H1 (cell line): ENCODE results near the gene TFAP2E. TPM values are rescaled to one million over a fixed set of nuclear protein-coding genes. Genes with fewer than 3 reads are reported as not detected.
A peak's percentile ranks its signal among the peaks of the same experiment; 100 is the strongest.

Experiments
- CTCF ChIA-PET: fragments of 300-600 bp; sonication (Branson Sonifier 250); formaldehyde crosslinking; loops from one replicate; lab custom pipeline; 2021; ENCODE audit not compliant: partially characterized antibody; lab: Charles Lee
- POLR2A ChIA-PET: fragments of 300-600 bp; sonication (Branson Sonifier 250); formaldehyde crosslinking; loops from one replicate; lab custom pipeline; 2021; ENCODE audit warnings: inconsistent platforms; ENCODE audit not compliant: partially characterized antibody; lab: Charles Lee
- DNase-seq, 2 experiments: peaks; one replicate each; pipeline versions ENCODE4 v3.0.0 to v3.0.0-alpha.2; 2010 to 2022; ENCODE audit warnings: low spot score in 2 of 2, low read depth in 1 of 2, mixed read lengths in 1 of 2
- FAIRE-seq: peaks from 2 replicates; lab custom pipeline; 2011; peaks lifted over from hg19 to GRCh38; lab: Jason Lieb, UNC
- H2AFZ ChIP-seq: 2 replicates; pipeline ENCODE4 v1.8.1; 2012; ENCODE audit warnings: low read length, inconsistent platforms
- H2AK5ac ChIP-seq: 2 replicates; pipeline ENCODE4 v1.6.1; 2013; ENCODE audit warnings: low read depth, low read length
- H2BK120ac ChIP-seq: replicated peaks from 2 replicates; pipeline ENCODE3; 2013; ENCODE audit warnings: low read depth, low read length, inconsistent platforms
- H2BK12ac ChIP-seq: 2 replicates; pipeline ENCODE4 v1.6.1; 2013; ENCODE audit warnings: low read depth, low read length
- H2BK15ac ChIP-seq: 2 replicates; pipeline ENCODE4 v1.6.1; 2013; ENCODE audit warnings: low read length
- H2BK20ac ChIP-seq: 2 replicates; pipeline ENCODE4 v1.6.1; 2013; ENCODE audit warnings: low read length
- H2BK5ac ChIP-seq: 2 replicates; pipeline ENCODE4 v1.6.1; 2013; ENCODE audit warnings: low read depth, low read length
- H3K14ac ChIP-seq: 2 replicates; pipeline ENCODE4 v1.6.1; 2013; ENCODE audit warnings: inconsistent platforms; ENCODE audit not compliant: insufficient read length
- H3K18ac ChIP-seq: 2 replicates; pipeline ENCODE4 v1.6.1; 2013; ENCODE audit warnings: low read length; ENCODE audit errors: extremely low read depth
- H3K23ac ChIP-seq: 2 replicates; pipeline ENCODE4 v1.6.1; 2013; ENCODE audit warnings: inconsistent platforms; ENCODE audit not compliant: insufficient read length
- H3K23me2 ChIP-seq: 2 replicates; pipeline ENCODE4 v1.6.1; 2013; ENCODE audit warnings: low read depth, low read length
- H3K27ac ChIP-seq: 2 replicates; pipeline ENCODE4 v1.6.1; 2011; ENCODE audit warnings: low read depth, low read length, inconsistent platforms
- H3K27me3 ChIP-seq, 4 experiments: replicated peaks in 1 of 4; 1 replicate in 1 of 4; 2 replicates in 3 of 4; pipeline versions ENCODE4 v1.6.1 to v1.8.1; 2011 to 2013; ENCODE audit warnings: low read length in 3 of 4, mild to moderate bottlenecking in 3 of 4, inconsistent platforms in 2 of 4, mixed read lengths in 2 of 4, moderate library complexity in 1 of 4; ENCODE audit not compliant: control insufficient read depth in 3 of 4, insufficient read depth in 3 of 4; ENCODE audit errors: extremely low read depth in 1 of 4
- H3K36me3 ChIP-seq, 4 experiments: 2 replicates each; pipeline versions ENCODE4 v1.6.1 to v1.8.1; 2011 to 2013; ENCODE audit warnings: mild to moderate bottlenecking in 4 of 4, low read length in 3 of 4, moderate library complexity in 2 of 4, control low read depth in 1 of 4, inconsistent platforms in 1 of 4; ENCODE audit not compliant: insufficient read depth in 4 of 4, control insufficient read depth in 2 of 4
- H3K4ac ChIP-seq: replicated peaks from 2 replicates; pipeline ENCODE3; 2013; ENCODE audit warnings: low read length, low read depth, mixed read lengths, inconsistent platforms; ENCODE audit not compliant: insufficient read length
- H3K4me1 ChIP-seq, 4 experiments: replicated peaks in 1 of 4; 1 replicate in 1 of 4; 2 replicates in 3 of 4; pipeline versions ENCODE4 v1.6.1 to v1.8.1; 2011 to 2013; ENCODE audit warnings: low read length in 3 of 4, inconsistent platforms in 2 of 4, mixed read lengths in 1 of 4; ENCODE audit not compliant: insufficient read depth in 4 of 4, control insufficient read depth in 3 of 4
- H3K4me2 ChIP-seq, 2 experiments: 2 replicates each; pipeline versions ENCODE4 v1.6.1 to v1.8.1; 2011 to 2013; ENCODE audit warnings: low read depth in 2 of 2, low read length in 2 of 2, control low read depth in 1 of 2, inconsistent platforms in 1 of 2, mild to moderate bottlenecking in 1 of 2; ENCODE audit not compliant: insufficient read depth in 1 of 2
- H3K4me3 ChIP-seq, 4 experiments: fragments of 200-600, 300-600 bp in 1 of 4; sonication (generic), shearing (Covaris generic), sonication (Bioruptor Twin) in 1 of 4; 2 replicates each; pipeline versions ENCODE4 v1.5.1 to v1.8.1; 2011 to 2016; ENCODE audit warnings: low read length in 4 of 4, low read depth in 3 of 4, control low read depth in 2 of 4, inconsistent platforms in 2 of 4, mild to moderate bottlenecking in 2 of 4, mixed read lengths in 1 of 4, moderate library complexity in 1 of 4; ENCODE audit not compliant: insufficient read depth in 2 of 4; ENCODE audit errors: extremely low read depth in 1 of 4
- H3K56ac ChIP-seq: replicated peaks from 2 replicates; pipeline ENCODE3; 2013; ENCODE audit warnings: low read depth, mild to moderate bottlenecking, mixed read lengths, low read length, inconsistent platforms; ENCODE audit not compliant: insufficient read length
- H3K79me1 ChIP-seq: 2 replicates; pipeline ENCODE4 v1.6.1; 2013; ENCODE audit warnings: low read depth, low read length, control low read depth
- H3K79me2 ChIP-seq, 2 experiments: 2 replicates each; pipeline versions ENCODE4 v1.6.1 to v1.8.1; 2012 to 2013; ENCODE audit warnings: low read length in 2 of 2, mild to moderate bottlenecking in 2 of 2, inconsistent platforms in 1 of 2; ENCODE audit not compliant: insufficient read depth in 2 of 2, control insufficient read depth in 1 of 2
- H3K9ac ChIP-seq, 4 experiments: replicated peaks in 1 of 4; 1 replicate in 1 of 4; 2 replicates in 3 of 4; pipeline versions ENCODE4 v1.6.1 to v1.8.1; 2011 to 2013; ENCODE audit warnings: low read depth in 3 of 4, low read length in 3 of 4, control low read depth in 2 of 4, mild to moderate bottlenecking in 2 of 4, moderate library complexity in 2 of 4, inconsistent platforms in 1 of 4; ENCODE audit errors: extremely low read depth in 1 of 4
- H3K9me3 ChIP-seq, 2 experiments: 2 replicates each; pipeline versions ENCODE4 v1.6.1 to v1.8.1; 2012 to 2013; ENCODE audit warnings: mild to moderate bottlenecking in 2 of 2, moderate library complexity in 2 of 2, control low read depth in 1 of 2, inconsistent platforms in 1 of 2, low read depth in 1 of 2, low read length in 1 of 2, mixed read lengths in 1 of 2; ENCODE audit not compliant: insufficient read depth in 2 of 2
- H4K20me1 ChIP-seq, 2 experiments: replicated peaks in 1 of 2; 2 replicates each; pipeline versions ENCODE3 to v1.8.1; 2011 to 2013; ENCODE audit warnings: inconsistent platforms in 2 of 2, low read length in 2 of 2, mild to moderate bottlenecking in 1 of 2; ENCODE audit not compliant: insufficient read depth in 2 of 2, control insufficient read depth in 1 of 2
- H4K5ac ChIP-seq: 2 replicates; pipeline ENCODE4 v1.6.1; 2013; ENCODE audit warnings: low read length, low read depth, mixed read lengths, inconsistent platforms; ENCODE audit not compliant: insufficient read length
- H4K8ac ChIP-seq: 2 replicates; pipeline ENCODE4 v1.8.0; 2013; ENCODE audit warnings: mild to moderate bottlenecking, moderate library complexity, low read length, inconsistent platforms; ENCODE audit not compliant: insufficient read depth; ENCODE audit errors: extremely low read depth
- H4K91ac ChIP-seq: replicated peaks from 2 replicates; pipeline ENCODE3; 2013; ENCODE audit warnings: low read length, mixed read lengths, inconsistent platforms; ENCODE audit not compliant: insufficient read length
- ASH2L ChIP-seq: fragments of 200-600, 300-600 bp; sonication (generic); IDR thresholded peaks from one replicate; pipeline ENCODE4 v1.7.1; 2017; ENCODE audit warnings: low read length
- BRCA1 ChIP-seq: IDR thresholded peaks from 2 replicates; pipeline ENCODE4 v1.6.1; 2012; ENCODE audit warnings: low read depth, low read length, improper control_type of control experiment
- GABPA ChIP-seq: IDR thresholded peaks from 2 replicates; pipeline ENCODE4 v1.6.1; 2011; ENCODE audit warnings: mild to moderate bottlenecking, low read length, moderate library complexity, borderline replicate concordance; ENCODE audit not compliant: insufficient read depth
- HDAC2 ChIP-seq, 2 experiments: fragments of 300-600 bp in 1 of 2; sonication (generic) in 1 of 2; IDR thresholded peaks; 2 replicates each; pipeline ENCODE4 v1.6.1; 2011 to 2012; ENCODE audit warnings: low read depth in 2 of 2, low read length in 2 of 2, mild to moderate bottlenecking in 2 of 2, moderate library complexity in 2 of 2, borderline replicate concordance in 1 of 2, inconsistent platforms in 1 of 2
- JUND ChIP-seq: IDR thresholded peaks from 2 replicates; pipeline ENCODE4 v1.6.1; 2011; ENCODE audit warnings: mild to moderate bottlenecking, improper control_type of control experiment, low read length
- KDM4A ChIP-seq: IDR thresholded peaks from one replicate; pipeline ENCODE4 v1.7.1; 2012; ENCODE audit warnings: low read depth, mild to moderate bottlenecking, moderate library complexity, low read length, inconsistent platforms; ENCODE audit not compliant: severe bottlenecking
- PHF8 ChIP-seq: fragments of 200-600 bp; sonication (generic); conservative IDR thresholded peaks from 2 replicates; pipeline ENCODE4 v1.7.1; 2012; ENCODE audit warnings: low read depth, mild to moderate bottlenecking, inconsistent platforms, low read length, moderate library complexity
- POLR2A ChIP-seq, 2 experiments: IDR thresholded peaks; 1 replicate in 1 of 2; 2 replicates in 1 of 2; pipeline ENCODE4 v1.6.1; 2011; ENCODE audit warnings: low read depth in 2 of 2, low read length in 2 of 2, mild to moderate bottlenecking in 2 of 2; ENCODE audit errors: control extremely low read depth in 1 of 2
- SIN3A ChIP-seq, 2 experiments: IDR thresholded peaks in 1 of 2; conservative IDR thresholded peaks in 1 of 2; 2 replicates each; pipeline ENCODE4 v1.6.1; 2011 to 2012; ENCODE audit warnings: low read length in 2 of 2, improper control_type of control experiment in 1 of 2, low read depth in 1 of 2, mild to moderate bottlenecking in 1 of 2
- SP4 ChIP-seq: IDR thresholded peaks from 2 replicates; pipeline ENCODE4 v1.6.1; 2012; ENCODE audit warnings: low read length, inconsistent platforms
- TAF1 ChIP-seq: IDR thresholded peaks from 2 replicates; pipeline ENCODE4 v1.6.1; 2011; ENCODE audit warnings: mild to moderate bottlenecking, low read depth, low read length
- ZNF274 ChIP-seq: IDR thresholded peaks from 2 replicates; pipeline ENCODE4 v1.7.0; 2012; ENCODE audit warnings: low read length, borderline replicate concordance; ENCODE audit errors: extremely low read depth
- WGBS, 2 experiments: shearing (Covaris generic) in 1 of 2; methylation state at CpG; one replicate each; pipeline versions ENCODE4 v1.1.6 to v1.1.7; 2013 to 2015; ENCODE audit warnings: low lambda C conversion rate in 2 of 2, mixed read lengths in 2 of 2, inconsistent platforms in 1 of 2, low coverage in 1 of 2, missing lambda C conversion rate in 1 of 2; ENCODE audit not compliant: insufficient replicate concordance in 2 of 2, insufficient coverage in 1 of 2, insufficient read length in 1 of 2; ENCODE audit errors: extremely low coverage in 1 of 2, missing lambda C conversion rate in 1 of 2; 5-methylcytosine and 5-hydroxymethylcytosine counted together
- polyA plus RNA-seq, 7 experiments: library from polyadenylated mRNA; depleted of rRNA in 3 of 7; stranded (reverse) in 5 of 7; unstranded in 2 of 7; fragments of >200 nt in 5 of 7; fragments of 200-250 nt in 2 of 7; gene quantifications; 1 replicate in 5 of 7; 2 replicates in 1 of 7; 4 replicates in 1 of 7; pipeline versions ENCODE4 v1.2.1 to v1.2.3, GENCODE V29; 2011 to 2013; ENCODE audit warnings: missing spikeins in 2 of 7, mixed read lengths in 2 of 7
- total RNA-seq: library from RNA; stranded (reverse); fragmentation: NEBNext Ultra II Directional; extraction: Animal tissue kit (Norgen Biotek cat#: 25700); gene quantifications from 2 replicates; pipeline ENCODE4 v1.2.1, GENCODE V29; 2021

Gene TFAP2E
- total and polyA plus RNA-seq, 2 of the 8 experiments (the other 6 are each of a cell fraction or from before 2014, with no cell fraction given) = 0.24 to 0.50 TPM

DNA sequence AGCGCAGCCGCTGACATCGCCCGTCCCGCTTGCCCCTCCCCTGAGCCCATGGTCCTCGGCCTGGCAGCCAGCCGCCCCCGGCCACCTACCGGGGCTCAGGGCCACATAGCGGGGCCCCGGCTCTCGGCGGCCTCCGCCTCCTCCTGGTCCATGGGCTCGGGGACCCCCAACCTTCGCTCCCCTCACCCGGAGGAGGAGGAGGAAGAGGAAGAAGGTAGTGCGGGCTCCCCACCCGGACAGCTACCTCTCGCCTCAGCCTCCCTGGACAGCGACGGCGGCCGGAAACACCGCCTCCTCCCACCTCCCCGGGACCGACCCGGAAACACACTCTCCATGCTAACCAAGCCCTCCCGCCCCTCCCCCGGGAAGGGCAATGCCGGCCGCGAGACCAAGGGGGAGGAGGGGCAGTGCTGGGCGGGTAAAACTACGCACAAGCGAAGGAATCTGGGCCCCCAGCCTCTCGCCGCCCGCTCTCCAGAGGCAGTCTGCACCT lies 15.9 kb upstream of the TFAP2E start, which contains the start of gene KIAA0319L:
TSS of gene KIAA0319L (minus strand) at position 286 of the 493 bp plus-strand sequence. CDS start 2,912 bp downstream, outside the sequence.
- Histone ChIP-seq H3K56ac (peak within 1 kb of the TSS; percentile 90), H2BK20ac (no peak within 1 kb of the TSS), H2BK12ac (peak within 1 kb of the TSS; percentile 87), H3K4me3 (peak within 1 kb of the TSS; percentile 72 to 91 (median 80)), H2BK120ac (no peak within 1 kb of the TSS), H4K20me1 (peaks cover 0 to 12% of the 10 kb centered on the region in 2 experiments), H4K91ac (peak within 1 kb of the TSS; percentile 96), H2BK5ac (peak within 1 kb of the TSS; percentile 99), H3K79me1 (peaks cover 3% of the 10 kb centered on the region), H3K23me2 (peaks cover 7% of the 10 kb centered on the region; the same call in 1 of the 2 replicates), H3K9ac (peak within 1 kb of the TSS; percentile 67 to 93 (median 86)), H2AFZ (no peak within 1 kb of the TSS), H3K4me2 (peak within 1 kb of the TSS; percentile 85 to 92), H3K79me2 (peaks cover 4 to 46% of the 10 kb centered on the region in 2 experiments; a peak in 3 of 4 replicates), H3K4me1 (peaks cover 7 to 20% (median 16%) of the 10 kb centered on the region in 4 experiments; a peak in 6 of 7 replicates), H4K8ac (peak within 1 kb of the TSS; percentile 98), H3K27me3 (no peaks in the 10 kb centered on the region), H3K36me3 (peaks cover 3 to 37% (median 11%) of the 10 kb centered on the region in 4 experiments; a peak in 5 of 8 replicates), H3K23ac (no peak within 1 kb of the TSS), H3K18ac (peak within 1 kb of the TSS; percentile 100), H2AK5ac (peak within 1 kb of the TSS; percentile 65; the same call in 1 of the 2 replicates), H3K14ac (no peak within 1 kb of the TSS), H4K5ac (peak within 1 kb of the TSS; percentile 88), H3K4ac (no peak within 1 kb of the TSS), H3K9me3 (no peaks in the 10 kb centered on the region), H2BK15ac (no peak within 1 kb of the TSS), H3K27ac (peak within 1 kb of the TSS; percentile 96)
- 1% methylated on average over 28 of the region's 39 CpGs; no CpG with 5 or more reads in 1 of the 2 experiments for WGBS, 2 experiments
- DNase-seq (peak in 1 of 2 experiments; percentile 98), FAIRE-seq (no peak)
- CTCF ChIA-PET = interaction anchor here (0.6 to 7.6 kb wide), 7 partner anchors 11 to 525 kb away, joined by 3 to 72 read pairs (median 4); partner anchors contain the start of gene TFAP2E
- POLR2A ChIA-PET = interaction anchor here (0.6 to 2.8 kb wide), 14 partner anchors 8 to 370 kb away, joined by 3 to 22 read pairs (median 4); partner anchors contain the start of gene TFAP2E
- TF ChIP-seq PHF8 (peak; percentile 80; the same call in 1 of the 2 replicates), ASH2L (peak; percentile 92), JUND (no peak), POLR2A (IDR thresholded peaks at IDR 0.05; ENCODE audit: control extremely low read depth in 1 of 2, low read depth in 2 of 2, low read length in 2 of 2) (peak in 1 of 2 experiments; percentile 44; a peak in 1 of 3 replicates), ZNF274 (no peak), SP4 (0 out of 2 replicates have a peak, but pooled peaks have one; percentile 17), TAF1 (peak; percentile 58; the same call in 1 of the 2 replicates), HDAC2 (IDR thresholded peaks at IDR 0.05; ENCODE audit: borderline replicate concordance in 1 of 2, low read depth in 2 of 2, low read length in 2 of 2) (no peak), SIN3A (conservative IDR thresholded peaks at IDR 0.05 in 1 of 2, IDR thresholded peaks at IDR 0.05 in 1 of 2; ENCODE audit: low read depth in 1 of 2, low read length in 2 of 2) (peak in 1 of 2 experiments; percentile 70; a peak in 1 of 4 replicates), KDM4A (peak; percentile 54), GABPA (peak; percentile 76), BRCA1 (no peak)
